Loucy (cell line): ENCODE measurements around the gene KRT80.

Source experiments
- CTCF ChIP-seq: fragments of 200-600 bp; sonication (generic); conservative IDR thresholded peaks from 2 replicates; pipeline ENCODE4 v1.5.1; 2014; ENCODE audit warnings: mild to moderate bottlenecking, antibody characterized with exemption, low read length
- EZH2phosphoT487 ChIP-seq: fragments of 200-600 bp; IDR thresholded peaks from 2 replicates; pipeline ENCODE4 v1.6.1; 2018; ENCODE audit warnings: antibody characterized with exemption, mild to moderate bottlenecking, moderate library complexity, borderline replicate concordance

DNA sequence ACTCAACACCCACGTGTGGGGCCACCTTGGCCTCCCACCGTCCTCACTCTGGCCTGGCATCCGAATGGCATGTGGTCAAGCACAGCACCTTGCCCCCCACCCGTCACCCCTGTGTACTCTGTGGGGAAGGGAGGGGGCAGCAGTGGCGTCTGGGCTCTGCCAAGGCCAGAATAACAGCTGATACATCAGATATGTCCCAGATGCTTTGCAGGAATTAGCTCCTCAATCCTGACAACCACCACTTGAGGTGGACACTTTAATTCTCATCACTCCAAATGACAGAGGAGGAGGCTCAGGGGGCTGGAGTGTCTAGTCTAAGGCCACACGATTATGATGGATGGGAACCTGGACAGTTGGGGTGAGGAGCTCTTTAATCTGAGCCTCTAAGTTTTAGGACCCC is 1.7 kb upstream of the KRT80 start:
- TF ChIP-seq CTCF, result no peak
- no peak for TF ChIP-seq EZH2phosphoT487
